ENCODE results near the gene SLC35G3.
"Not testable (repeated sequence)": the region's sequence is repeated elsewhere in the genome, so short reads cannot be mapped to it uniquely, and the experiment has no call there.

SLC35G3 gene

DNA sequence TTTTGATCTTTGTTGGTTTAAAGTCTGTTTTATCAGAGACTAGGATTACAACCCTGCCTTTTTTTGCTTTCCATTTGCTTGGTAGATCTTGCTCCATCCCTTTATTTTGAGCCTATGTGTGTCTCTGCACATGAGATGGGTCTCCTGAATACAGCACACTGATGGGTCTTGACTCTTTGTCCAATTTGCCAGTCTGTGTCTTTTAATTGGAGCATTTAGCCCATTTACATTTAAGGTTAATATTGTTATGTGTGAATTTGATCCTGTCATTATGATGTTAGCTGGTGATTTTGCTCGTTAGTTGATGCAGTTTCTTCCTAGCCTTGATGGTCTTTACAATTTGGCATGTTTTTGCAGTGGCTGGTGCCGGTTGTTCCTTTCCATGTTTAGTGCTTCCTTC lies 8.4 kb upstream of the SLC35G3 start:
- DNase-seq, result not testable (repeated sequence)

DNA sequence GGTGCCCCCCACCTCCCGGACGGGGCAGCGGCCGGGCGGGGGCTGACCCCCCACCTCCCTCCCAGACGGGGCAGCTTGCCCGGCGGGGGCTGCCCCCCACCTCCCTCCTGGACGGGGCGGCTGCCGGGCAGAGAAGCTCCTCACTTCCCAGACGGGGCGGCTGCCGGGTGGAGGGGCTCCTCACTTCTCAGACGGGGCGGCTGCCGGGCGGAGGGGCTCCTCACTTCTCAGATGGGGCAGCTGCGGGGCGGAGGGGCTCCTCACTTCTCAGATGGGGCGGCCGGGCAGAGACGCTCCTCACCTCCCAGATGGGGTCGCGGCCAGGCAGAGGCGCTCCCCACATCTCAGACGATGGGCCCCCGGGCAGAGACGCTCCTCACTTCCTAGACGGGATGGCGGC lies 869 bp upstream of the SLC35G3 start:
- not testable (repeated sequence) for DNase-seq

DNA sequence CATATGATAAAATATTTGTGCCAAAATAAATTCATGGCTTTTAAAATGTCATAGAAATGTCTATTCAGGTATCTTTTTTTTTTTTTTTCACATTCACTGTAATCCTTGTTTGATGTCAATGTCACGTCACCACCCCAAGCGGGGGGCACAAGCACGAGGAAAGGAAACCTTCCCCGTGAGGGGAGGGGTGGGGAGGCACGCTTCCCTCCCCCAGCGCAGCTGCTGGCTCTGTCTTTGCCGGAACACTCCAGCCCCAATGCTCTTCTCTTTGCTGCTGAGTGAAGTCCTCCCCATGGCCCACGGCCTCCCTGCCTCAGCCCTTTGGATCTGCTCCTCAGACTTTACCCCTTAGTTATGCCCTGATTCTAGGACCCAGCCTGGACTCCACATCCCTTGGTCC lies 1.5 kb downstream of the SLC35G3 start:
- no peak for DNase-seq

DNA sequence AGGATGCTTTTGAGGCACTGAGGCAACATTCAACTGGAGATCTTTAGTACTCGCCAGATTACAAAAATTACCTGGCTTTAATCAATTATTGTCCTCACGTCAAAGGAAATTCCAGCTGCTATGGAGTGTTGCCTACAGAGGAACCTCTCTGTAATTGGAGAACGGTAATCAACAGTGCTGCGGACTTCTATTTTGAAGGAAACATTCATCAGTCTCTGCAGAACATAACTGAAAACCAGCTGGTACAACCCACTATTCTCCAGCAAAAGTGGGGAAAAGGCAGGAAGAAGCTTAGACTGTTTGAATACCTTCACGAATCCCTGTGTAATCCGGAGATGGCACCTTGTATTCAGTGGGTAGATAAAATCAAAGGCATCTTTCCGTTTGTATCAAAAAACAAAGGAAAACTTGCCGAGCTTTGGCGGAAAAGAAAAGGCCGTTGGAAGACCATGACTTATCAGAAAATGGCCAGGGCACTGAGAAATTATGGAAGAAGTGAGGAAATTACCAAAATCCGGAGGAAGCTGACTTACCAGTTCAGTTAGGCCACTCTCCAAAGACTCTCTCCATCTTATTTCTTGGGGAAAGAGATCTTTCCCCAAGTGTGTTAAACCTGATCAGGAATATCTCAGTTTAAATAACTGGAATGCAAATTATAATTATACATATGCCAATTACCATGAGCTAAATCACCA lies 3.0 kb downstream of the SLC35G3 start:
- DNase-seq, result no peak

DNA sequence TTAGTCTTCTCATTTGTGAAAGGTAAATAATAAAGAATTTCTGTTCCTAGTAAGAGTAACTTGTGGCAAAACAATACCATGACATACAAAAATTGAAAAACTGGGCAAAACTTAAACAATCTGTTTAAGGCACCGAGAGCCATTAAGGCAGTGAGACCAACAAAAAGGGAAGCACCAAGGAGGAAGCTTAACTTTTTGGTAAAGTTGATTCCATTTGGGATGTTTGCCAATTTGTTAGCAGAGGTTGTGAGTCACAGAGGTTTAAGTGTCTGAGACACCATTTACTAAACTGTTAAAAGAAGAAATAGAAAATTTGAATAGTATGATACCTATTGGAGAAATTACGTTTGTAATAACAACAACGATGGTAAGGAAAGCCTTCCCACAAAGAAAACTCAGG lies 4.9 kb downstream of the SLC35G3 start:
- DNase-seq, result no peak

DNA sequence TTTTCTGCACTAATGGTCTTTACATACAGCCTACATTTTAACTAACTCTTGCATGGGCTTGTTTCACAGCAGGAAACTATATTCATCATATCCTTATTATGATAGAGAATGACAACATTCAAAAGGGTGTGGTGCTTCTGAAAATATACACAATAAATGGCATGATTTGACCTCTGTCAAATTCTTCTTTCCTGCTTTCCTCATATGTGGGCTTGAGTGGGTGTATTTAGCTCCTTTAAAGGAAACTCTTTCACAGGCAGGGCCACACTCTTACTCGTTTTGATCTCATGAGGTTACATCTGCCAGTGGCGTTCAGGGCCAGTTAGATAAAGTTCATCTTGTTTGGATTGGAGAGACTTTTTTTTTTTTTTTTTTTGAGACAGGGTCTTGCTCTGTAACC lies 6.1 kb downstream of the SLC35G3 start:
- DNase-seq, result no peak

DNA sequence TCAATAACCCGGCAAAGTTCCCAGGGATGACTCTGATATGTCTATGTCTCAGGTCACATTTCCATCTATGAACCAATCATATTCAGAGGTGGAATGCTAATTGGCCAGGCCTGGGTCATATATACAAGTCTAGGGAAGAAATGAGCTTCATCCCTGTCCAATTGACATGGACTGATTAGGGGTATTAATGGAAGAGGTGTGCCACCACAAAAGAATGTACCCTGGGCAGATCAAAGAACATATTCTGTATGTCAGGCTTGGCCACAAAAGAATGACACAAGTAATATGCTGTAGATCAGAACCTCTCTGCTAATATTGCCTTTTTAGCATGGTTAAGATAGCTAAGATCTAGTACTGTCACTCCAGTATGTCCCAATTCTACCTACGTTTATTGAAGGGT lies 6.7 kb downstream of the SLC35G3 start:
- DNase-seq, result no peak

DNA sequence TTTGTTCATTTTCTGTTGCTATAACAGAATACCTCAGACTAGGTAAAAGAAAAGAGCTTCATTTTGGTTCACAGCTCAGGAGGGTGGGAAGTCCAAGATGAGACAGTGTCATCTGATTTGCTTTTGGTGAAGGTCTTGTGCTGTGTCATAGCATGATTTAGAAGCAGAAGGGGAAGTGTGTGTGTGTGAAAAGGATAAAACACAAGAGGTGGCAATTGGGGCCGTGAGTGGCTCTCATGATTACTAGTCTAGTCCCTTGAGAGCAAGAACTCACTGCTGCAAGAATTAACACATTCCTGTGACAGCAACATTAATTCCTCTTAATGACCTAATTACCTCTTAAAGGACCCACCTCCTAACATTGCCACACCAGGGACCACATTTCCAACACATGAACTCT lies 8.3 kb downstream of the SLC35G3 start:
- no peak for DNase-seq

DNA sequence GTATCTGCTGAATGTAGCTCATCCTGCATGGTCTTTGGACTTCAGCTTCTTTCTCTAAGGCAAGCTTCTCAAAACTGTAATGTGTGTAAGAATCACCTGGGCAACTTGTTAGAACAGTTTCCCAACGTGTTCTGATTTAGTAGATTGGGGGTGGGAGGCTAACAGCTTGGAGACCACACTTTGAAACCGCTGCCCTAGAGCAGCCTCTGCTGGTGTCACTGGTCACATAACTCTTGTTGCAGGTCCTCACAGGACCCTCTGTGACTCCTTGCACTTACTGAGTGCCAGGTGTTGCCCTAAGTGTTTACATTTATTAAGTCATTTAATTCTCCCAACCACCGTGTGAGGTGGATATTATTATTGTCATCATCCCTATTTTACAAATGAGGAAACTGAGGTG lies 9.9 kb downstream of the SLC35G3 start:
- no peak for DNase-seq

DNA sequence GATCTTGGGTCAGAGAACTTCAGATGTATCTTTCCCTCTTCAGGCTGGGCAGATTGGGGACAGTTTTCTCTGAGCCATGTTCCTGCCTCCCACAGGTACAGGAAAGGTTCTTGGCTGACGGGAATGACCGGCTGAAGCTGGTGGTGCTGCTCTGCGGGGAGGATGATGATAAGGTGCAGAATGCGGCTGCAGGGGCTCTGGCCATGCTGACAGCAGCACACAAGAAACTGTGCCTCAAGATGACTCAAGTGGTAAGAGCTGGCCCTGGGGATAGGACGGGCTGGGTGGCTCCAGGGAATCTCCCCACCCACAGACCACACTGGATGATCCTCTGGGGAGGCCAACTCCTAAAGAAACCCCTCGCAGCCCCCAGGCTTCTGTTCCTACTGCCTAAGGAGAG lies 10.9 kb downstream of the SLC35G3 start:
- no peak for DNase-seq

DNA sequence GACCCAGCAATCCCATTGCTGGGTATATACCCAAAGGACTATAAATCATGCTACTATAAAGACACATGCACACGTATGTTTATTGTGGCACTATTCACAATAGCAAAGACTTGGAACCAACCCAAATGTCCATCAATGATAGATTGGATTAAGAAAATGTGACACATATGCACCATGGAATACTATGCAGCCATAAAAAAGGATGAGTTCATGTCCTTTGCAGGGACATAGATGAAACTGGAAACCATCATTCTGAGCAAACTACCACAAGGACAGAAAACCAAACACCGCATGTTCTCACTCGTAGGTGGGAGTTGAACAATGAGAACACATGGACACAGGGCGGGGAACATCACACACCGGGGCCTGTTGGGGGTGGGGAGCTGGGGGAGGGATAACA lies 14.8 kb downstream of the SLC35G3 start:
- DNase-seq, result not testable (repeated sequence)

DNA sequence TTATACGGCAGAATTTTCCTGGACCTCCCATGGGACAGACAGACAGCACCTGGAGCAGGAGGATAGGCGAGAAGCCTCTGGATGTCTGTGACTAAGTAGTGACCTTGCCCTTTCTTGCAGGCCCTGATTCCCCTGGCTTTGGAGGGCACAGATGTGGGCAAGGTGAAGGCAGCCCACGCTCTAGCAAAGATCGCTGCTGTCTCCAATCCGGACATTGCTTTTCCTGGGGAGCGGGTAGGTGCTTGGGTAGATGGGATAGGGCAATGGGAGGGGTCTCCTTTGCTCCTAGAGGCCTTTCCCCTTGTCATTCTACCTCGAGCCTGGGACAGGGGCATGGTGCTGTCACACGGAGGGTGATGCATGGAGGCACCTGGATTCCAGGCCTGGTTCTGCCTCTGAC lies 17.3 kb downstream of the SLC35G3 start:
- no peak for DNase-seq

DNA sequence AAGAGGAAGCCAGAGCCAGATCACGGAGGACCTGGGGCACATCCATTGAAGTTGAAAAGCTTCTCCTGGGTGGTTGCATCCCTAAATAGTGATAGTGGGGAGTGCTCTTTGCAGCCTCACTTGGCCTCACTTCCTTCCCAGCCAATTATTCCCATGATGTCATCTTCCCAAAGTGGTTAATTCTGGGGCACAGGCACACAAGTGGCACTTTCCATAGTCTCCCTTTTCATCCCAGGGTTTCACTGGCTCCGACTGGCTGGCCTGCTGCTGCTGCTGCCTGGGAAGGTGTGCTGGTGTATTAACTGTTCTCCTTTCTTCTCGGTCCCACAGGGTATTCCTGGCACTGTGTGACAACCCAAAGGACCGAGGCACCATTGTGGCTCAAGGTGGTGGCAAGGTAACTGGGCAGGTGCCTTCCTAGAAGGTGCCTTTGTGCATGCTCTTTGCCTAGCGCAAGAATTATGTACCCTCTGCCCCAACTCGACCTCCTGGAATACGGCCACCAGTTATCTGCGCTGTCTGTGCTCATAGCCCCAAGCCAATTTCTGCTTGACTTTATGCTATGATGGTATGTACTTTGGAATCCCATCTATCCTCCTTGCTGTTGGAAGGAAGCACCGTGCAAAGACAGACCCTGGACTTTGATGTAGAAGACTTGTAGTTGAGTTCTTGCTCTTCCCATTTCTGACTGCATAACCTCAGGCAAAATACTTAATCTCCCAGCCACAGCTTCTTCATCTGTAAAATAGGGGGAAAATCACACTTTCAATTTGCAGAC lies 18.4 kb downstream of the SLC35G3 start:
- no peak for DNase-seq

DNA sequence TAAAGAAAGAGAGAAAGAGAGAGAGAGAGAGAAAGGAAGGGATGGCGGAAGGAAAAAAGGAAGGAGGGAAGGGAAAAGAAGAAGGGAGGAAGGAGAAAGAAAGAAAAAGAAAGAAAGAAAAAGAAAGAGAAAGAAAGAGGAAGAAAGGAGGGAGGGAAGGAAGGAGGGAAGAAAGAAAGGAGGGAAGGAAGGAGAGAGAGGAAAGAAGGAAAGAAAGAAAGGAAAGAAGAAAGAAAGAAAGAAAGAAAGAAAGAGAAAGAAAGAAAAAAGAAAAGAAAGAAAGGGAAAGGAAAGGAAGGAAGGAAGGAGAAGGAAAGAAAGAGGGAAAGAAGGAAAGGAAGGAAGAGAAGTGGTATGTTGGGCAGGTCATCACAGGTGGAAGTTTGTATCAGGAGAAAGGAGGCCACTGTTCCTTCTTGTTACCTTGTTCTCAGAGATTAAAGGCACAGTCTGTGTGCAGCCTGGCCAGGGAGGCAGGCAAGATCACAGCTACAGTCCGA lies 19.3 kb downstream of the SLC35G3 start:
- DNase-seq, result no peak

DNA sequence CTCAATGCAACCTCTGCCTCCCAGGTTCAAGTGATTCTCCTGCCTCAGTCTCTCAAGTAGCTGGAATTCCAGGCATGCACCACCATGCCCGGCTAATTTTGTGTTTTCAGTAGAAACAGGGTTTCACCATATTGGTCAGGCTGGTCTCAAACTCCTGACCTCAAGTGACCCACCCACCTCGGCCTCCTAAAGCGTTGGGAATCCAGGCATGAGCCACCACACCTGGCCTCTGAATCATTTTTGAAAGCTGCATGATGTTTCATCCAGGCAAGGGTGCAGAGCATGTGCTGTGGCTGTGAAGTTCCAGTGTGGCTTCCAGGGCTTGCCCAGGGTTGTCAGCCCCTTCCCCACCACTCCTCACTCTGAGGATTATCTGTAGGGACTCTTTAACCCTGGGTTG lies 21.9 kb downstream of the SLC35G3 start:
- DNase-seq, result not testable (repeated sequence)

DNA sequence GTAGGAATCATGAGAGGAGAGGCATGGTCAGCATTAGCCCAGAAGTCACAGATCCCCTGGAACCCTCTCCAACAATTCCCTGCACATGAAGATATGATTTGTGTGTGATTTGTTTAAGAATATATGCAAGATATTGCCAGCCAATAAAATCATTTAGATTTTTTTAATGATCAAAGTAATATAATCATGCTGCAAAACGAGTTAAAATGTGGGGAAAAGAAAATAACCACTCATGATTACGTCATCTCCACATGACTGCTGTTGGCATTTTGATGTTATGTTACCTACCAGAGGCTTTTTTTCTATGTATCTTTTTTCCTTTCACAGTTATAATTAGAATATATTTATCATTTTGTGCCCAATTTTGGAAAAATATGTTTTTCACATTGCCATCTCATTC lies 22.4 kb downstream of the SLC35G3 start:
- no peak for DNase-seq

DNA sequence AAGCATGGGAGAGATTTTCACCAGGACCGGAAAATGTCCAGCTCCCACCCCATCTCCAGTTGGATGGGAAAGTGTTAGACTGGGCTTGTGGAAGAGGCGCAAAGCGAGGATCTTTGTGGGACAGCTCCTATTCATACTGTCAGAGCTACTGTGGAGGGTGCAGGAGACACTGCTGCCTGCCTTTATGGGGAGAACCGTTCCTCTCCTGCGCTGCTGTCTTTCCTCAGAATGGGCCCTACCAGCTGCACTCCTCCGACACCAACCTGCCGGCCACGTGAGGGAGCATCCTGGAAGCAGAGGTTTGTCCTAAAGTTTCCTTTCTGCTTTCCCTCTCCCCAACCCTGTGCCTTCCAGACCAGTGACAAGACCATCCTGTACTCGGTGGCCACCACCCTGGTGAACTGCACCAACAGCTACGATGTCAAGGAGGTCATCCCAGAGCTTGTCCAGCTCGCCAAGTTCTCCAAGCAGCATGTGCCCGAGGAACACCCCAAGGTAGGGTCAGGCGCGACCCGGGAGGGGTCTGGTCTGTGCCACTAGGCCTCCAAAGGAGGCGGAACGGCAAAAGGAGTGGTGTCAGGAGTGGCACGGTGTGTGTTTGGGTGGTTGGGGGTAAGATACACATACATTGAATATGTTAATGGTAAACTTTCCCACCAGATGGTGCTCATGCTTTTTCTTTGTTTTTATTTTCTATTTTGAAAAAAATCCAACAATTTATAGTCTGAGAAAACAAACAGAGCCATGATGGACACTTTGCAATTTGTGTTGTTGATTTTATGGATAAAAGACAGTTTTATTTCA lies 23.0 kb downstream of the SLC35G3 start:
- DNase-seq, result no peak

DNA sequence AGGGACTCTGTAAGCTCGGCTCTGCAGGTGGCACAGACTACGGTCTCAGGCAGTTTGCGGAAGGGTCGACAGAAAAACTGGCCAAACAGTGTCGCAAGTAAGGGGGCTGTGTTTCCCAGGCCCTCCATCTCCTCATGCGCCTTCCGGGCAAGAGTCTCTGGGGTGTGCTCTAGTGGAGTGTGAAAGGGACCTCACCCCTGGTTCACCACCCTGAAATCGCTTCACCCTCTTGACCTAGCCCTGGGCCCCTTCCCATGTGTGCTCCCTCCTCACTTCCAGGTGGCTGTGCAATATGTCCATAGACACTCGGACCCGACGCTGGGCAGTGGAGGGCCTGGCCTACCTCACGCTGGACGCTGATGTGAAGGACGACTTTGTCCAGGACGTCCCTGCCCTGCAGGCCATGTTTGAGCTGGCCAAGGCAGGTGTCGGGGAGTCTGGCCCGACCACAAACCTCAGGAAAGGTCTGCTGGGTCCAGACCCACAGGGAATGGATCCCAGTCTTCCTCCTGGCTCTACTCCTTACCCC lies 24.3 kb downstream of the SLC35G3 start:
- DNase-seq, result no peak

DNA sequence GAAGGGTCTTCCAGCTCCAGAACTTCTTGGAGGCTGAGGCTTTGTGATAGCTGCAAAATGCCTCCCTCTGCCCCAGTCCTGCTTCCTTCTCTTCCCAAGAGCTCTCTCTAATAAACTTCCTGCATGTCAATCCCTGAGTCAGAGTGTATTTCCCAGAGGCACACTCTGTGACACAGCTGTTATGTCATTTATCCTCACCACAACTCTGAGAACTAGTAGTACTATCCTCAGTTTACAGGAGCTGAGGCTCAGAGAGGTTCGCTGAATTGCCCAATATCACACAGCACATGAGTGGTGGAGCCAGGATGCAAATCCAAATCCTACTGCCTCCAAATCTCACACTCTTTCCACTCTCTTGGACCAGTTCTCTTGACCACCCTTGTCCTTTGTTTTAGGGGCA lies 26.5 kb downstream of the SLC35G3 start:
- DNase-seq, result no peak

DNA sequence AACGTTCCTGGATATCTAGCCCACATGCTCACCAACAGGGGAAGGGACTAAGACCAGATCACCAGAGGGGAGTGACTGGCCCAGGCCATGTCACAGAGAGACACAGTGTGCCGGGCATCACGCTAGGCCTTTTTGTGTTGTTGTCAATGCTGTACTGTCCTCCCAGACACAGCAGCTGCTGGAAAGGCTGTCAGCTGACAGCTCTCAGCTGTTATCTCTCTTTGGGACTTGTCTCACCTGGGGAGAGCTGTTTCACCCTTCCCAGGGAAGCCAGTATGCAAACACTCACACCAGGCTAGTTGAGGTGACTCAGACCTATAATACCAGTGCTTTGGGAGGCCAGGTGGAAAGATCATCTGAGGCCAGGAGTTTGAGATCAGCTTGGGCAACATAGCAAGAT lies 27.1 kb downstream of the SLC35G3 start:
- DNase-seq, result no peak

DNA sequence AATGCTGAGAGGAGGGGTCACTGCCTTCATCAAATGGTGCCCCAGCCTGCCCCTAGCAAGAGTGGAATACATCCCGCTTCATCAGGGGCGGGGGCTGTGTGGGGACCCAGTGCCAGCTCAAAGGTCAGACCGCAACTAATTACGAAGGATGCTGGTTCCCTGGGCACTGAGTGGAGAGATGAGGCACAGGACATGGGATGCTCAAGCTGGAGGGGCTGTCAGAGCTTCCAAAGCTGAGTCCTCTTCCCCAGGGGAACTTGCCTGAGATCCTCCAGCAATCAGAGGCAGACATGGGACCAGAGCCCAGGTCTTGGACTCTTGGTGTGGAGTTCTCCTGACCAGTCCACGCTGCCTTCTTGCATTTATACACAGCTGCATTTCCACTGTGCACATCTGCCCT lies 27.7 kb downstream of the SLC35G3 start:
- no peak for DNase-seq

DNA sequence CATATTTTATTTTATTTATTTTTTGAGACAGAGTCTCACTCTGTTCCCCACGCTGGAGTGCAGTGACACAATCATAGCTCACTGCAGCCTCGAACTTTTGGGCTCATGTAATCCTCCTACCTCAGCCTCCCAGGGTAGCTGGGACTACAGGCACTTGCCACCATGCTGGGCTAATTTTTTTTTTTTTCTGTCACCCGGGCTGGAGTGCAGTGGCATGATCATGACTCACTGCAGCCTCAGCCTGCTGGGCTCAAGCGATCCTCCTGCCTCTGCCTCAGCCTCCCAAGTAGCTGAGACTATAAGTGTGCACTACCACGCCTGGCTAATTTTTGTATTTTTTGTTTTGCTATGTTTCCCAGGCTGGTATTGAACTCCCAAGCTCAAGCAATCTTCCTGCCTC lies 29.5 kb downstream of the SLC35G3 start:
- no peak for DNase-seq

DNA sequence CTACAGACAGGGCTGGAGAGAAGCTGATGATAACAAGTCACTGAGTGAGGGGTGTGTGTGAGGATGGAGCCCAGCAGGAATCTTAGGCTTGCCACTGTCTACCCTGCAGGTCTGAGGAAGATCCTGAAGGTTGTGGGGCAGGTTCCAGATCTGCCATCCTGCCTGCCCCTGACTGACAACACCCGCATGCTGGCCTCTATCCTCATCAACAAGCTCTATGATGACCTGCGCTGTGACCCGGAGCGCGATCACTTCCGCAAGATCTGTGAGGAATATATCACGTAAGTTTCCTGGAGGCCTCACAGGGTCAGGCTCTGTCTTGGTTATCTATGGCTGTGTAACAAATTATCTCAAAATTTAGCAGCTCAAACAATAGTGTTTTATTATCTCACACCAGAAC lies 30.3 kb downstream of the SLC35G3 start:
- no peak for DNase-seq

Data from NCI-H1930 (cell line).